DMS114 treated with DMSO at 0.1 percent for 48 hours (cell line): ENCODE measurements around the gene LCAT.
"Not testable (repeated sequence)": the region's sequence is repeated elsewhere in the genome, so short reads cannot be mapped to it uniquely, and the experiment has no call there.

ENCODE experiments used
- DNase-seq: peaks from one replicate; lab custom pipeline; 2025; ENCODE audit not compliant: unreplicated experiment; lab: John Stamatoyannopoulos, UW

Gene LCAT, protein sequence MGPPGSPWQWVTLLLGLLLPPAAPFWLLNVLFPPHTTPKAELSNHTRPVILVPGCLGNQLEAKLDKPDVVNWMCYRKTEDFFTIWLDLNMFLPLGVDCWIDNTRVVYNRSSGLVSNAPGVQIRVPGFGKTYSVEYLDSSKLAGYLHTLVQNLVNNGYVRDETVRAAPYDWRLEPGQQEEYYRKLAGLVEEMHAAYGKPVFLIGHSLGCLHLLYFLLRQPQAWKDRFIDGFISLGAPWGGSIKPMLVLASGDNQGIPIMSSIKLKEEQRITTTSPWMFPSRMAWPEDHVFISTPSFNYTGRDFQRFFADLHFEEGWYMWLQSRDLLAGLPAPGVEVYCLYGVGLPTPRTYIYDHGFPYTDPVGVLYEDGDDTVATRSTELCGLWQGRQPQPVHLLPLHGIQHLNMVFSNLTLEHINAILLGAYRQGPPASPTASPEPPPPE

GRCh38 chr16:67943619-67944504 lies at the start of gene LCAT:
Gene LCAT, minus strand, starts transcription at chr16:67944120. Its CDS starts 19 bp downstream, at chr16:67944101.
- DNase-seq: no peak

DNA sequence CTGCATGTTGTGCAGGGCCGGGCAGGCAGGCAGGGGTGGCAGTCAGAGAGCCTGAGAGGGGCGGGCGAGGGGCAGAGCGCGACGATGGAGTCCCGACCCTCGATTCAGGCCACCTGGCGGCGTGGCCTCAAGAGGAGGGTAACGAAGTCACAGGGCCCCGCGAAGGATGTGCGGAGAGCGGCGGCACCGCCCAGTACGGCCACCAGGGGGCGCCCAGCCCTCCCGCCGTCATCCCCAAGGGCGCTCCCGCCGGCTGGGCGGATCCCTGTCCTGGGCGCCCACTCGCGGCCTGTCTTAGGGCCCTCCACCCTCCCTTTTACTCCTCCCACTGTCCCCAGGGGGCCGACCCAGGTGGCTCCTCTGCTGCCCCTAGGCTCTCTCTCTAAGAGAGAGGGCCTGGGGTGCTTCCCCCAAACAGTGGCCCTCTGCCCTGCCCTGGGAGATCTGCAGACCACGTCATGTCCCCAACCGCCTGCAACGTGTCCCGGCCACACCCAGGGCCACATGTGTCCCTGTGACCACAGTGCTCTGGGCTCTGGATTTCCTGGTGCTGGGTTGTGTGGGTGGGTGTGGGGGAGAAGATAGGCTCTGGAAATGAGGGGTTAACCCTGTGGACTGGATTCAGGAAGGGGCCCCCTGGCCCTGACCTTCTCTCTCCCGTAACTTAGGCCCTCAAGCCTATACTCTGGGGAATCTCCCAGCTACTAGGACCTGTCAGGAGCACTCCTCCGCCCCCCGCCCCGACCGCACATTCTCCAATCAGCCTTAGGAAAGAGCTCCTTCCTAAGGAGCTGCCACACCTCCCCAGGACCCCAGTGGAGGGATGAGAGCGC lies 49.5 kb upstream of the LCAT start:
- no peak for DNase-seq

GRCh38 chr16:67992661-67993206 lies 48.8 kb upstream of the LCAT start:
- no peak for DNase-seq

DNA sequence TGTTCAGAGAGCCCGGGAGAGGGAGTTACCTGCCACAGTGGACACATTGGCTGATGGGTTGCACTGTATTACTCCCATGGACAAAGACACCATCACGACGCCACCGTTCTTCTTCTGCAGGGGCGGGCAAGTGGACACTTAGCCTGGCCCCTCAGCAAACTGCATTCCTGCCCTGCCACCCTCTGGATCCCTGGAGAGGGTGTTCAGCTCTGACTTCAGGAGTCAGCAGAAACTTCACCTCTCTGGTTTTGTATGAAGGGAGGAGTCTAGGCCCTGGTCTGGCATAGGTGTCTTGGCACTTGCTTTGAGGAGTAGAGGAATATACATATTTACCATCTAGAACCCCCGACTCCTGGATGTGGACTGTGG lies 46.1 kb upstream of the LCAT start:
- DNase-seq: no peak

GRCh38 chr16:67989322-67990017 lies 45.5 kb upstream of the LCAT start:
- DNase-seq: no peak

DNA sequence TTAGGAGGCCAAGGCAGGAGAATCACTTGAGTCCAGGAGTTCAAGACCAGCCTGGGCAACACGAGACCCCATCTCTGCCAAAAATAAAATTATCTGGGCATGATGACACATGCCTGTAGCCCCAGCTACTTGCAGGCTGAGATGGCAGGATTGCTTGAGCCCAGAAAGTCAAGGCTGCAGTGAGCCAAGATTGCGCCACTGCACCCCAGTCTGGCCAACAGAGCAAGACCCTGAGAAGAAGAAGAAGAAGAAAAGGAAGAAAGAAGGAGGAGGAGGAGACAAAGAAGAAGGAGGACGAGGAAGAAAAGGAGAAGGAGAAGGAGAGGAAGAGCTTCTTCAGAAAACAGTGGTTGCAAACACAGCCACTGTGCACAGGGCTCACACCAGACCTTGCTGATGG lies 44.8 kb upstream of the LCAT start:
- no peak for DNase-seq

DNA sequence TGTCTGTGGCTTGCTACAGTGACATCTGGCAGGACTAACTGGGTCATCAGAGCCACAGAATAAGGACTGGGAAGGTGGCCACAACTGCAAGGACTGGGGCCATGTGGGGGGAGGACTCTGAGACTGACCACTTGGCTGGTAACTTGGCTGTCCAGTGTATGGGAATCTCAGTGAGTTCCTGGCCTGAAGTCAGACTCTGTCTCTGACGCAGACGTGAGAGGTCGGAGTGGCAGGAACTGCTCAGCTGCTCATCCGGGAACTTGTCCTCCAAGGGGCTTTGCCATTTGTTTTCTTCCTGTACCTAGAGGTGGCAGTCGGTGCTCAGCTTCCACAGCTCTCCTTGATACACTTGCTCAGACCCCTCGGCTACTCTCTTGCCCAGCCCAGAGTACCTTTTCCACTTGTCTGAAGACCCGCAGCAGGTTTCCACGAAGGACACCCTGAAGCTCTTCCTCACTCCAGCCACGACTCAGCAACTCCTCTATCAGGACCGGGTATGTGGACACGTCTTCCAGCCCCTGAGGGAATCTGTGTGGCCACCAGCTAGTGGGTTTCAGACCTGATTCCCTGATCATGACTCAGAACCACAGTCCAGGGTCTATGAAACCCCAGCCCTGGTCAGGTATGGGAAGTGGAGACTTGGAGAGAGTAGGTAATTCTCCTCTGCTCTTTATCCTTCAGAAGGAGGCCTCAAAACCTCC lies 43.7 kb upstream of the LCAT start:
- DNase-seq: no peak

DNA sequence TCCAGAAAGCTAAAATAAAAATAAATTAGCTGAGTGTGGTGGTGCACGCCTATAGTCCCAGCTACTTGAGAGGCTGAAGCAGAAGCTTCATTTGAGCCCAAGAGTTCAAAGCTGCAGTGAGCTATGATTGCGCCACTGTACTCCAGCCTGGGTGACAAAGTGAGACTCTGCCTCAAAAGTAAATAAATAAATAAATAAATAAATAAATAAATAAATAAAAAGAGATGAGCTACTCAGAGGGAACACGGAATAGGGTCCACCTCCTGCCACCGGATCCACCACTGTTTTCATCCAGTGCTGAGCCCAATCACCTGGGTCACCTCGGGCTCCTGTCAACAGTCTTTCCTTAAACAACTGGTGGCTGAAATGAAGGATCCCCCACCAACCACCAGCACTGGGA lies 43.0 kb upstream of the LCAT start:
- DNase-seq: no peak

GRCh38 chr16:67982011-67982696 lies 38.2 kb upstream of the LCAT start:
- DNase-seq: no peak

- no peak for DNase-seq
Observed at GRCh38 chr16:67979955-67980678, 36.2 kb upstream of the LCAT start, which contains the start of gene DPEP3. Gene DPEP3, minus strand, starts transcription at chr16:67980499. Its CDS starts 119 bp downstream, at chr16:67980380.

DNA sequence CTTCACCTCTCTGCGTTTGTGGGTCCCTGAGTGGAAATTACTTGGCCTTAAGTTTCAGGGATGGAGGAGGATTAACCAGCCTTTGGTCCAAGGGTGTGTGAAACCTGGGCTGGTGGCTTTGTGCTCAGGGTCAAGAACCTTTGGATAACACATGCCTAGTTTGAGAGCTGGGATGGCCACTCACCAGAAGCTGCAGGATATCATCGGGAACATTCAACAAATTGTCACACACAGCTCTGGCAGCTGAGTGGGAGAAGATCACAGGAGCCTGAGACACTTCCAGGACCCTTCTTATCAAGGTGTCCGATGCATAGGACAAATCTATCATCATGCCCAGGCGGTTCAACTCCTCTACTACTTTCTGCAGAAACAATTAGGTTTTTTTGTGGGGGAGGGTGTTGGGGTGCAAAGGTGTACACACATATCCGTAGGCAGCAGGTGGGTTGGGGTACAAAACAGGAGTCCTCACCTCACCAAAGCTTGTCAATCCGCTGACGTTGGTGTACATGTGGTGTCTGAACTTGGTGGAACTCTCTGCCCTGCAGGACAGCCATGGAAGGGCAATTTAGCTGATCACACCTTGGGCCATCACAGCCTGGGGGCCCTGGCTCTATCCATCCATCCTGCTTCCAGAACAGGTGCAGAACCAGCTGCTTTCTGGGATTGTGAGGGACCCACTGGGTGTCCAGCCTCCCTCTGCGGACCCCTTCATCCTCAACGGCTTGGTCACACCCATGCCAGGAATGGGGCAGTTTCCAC lies 33.7 kb upstream of the LCAT start:
- DNase-seq: no peak

DNA sequence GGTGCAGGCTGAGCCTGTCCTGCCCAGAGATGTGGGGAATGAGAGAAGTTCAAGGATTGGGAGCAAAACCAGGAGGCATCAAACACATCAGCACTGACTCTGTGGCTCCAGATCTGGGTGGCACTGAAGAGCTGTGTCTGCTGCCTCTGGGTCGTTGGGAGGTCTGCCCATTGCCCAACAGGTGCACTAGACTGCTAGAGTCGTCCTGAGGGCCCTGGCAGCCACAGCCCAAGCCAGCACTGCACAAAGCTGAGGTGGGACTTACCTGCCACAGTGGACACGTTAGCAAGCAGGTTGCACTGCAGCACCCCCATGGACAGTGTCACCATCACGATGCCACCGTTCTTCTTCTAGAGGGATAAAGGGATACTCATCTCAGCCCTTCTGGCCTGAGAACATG lies 33.1 kb upstream of the LCAT start:
- DNase-seq: no peak

DNA sequence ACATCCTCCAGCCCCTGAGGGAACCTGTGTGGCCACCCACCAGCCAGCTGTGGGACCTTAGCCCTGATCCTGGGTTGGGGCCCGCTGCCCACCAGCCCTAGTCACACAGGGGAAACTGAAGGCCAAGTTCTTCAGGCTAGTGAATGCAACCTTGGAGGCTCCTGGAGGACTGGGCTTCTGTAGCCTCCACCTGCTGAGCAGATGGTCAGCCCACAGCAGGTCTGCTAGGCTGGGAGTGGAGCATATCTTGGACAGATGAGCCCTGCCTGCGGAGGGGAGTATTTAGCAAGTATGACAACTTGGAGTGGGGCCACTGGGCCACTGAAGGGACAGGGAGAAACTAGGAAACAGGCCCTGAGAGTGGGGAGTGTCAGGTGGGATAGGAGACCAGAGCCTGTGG lies 32.3 kb upstream of the LCAT start:
- DNase-seq: no peak

- no peak for DNase-seq
Observed at GRCh38 chr16:67975321-67976105, 31.6 kb upstream of the LCAT start.

DNA sequence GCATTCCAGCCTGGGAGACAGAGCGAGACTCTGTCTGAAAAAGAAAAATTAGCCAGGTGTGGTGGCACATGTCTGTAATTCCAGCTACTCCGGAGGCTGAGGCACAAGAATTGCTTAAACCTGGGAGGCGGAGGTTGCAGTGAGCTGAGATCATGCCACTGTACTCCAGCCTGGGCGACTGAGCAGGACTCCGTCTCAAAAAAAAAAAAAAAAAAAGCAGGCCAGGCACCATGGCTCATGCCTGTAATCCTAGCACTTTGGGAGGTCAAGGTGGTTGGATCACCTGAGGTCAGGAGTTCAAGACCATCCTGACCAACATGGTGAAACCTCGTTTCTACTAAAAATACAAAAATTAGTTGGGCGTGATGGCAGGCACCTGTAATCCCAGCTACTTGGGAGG lies 28.4 kb upstream of the LCAT start:
- not testable (repeated sequence) for DNase-seq

- DNase-seq: no peak
Observed at GRCh38 chr16:67971111-67971510, 27.2 kb upstream of the LCAT start.
